Ramos (cell line): ENCODE results near the gene CCL2.

ENCODE experiments used
- in situ Hi-C: fragments of 300-500 bp; cut with MboI; formaldehyde crosslinking; loops from one replicate; pipeline ENCODE4 v1.14.3; 2022; ENCODE audit warnings: low sequenced_read_pairs; ENCODE audit not compliant: unreplicated experiment

CCL2 gene

DNA sequence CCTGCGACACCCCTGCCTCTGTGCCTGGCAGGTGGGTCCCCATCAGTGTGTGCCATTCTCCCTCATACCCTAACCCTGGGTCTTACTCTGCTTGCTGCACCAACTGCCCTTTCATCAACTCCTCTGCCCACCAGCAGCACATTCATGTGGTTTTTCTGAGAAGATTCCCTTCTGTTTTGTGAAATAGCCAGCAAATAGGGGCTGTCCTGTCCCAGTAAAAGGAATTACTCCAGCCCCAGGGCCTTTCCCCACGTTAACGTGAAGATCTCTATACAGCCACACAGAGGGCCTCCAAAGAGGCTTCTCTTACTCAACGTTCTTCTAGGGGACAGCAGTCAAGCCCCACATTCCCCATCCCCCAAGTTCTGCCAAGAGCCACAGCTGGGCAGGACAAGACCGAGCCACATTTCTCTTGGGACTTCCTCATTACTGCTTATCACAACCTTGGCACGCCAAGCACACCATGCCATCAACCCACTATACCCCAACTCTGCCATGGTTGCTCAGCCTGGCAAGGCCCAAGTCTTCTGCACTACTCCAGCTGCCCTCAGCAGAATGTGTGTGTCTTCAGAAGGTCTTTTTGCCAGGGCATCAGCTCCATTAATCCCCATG is 18.7 kb upstream of the CCL2 start:
- in situ Hi-C loops = no loop called here

DNA sequence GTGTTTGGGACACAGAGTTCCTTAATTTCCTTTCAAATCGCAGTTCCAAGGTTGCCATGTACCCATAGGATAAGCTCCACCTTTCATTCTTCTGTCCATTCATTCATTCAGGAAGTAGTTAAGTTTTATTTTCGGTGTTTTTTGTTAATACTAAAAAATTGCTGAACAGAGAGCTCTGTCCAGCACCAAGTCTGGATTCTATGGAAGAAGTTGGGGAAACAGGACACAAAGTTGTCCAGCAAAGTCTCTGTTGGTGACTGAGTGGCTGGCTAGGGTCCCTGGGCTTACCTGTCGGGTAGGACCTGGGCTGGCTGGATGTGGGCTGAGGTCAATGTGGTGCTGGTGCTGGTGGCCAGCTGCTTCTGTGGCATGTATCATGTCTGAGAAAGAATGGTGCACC is 17.6 kb upstream of the CCL2 start:
- in situ Hi-C loops = no loop called here

DNA sequence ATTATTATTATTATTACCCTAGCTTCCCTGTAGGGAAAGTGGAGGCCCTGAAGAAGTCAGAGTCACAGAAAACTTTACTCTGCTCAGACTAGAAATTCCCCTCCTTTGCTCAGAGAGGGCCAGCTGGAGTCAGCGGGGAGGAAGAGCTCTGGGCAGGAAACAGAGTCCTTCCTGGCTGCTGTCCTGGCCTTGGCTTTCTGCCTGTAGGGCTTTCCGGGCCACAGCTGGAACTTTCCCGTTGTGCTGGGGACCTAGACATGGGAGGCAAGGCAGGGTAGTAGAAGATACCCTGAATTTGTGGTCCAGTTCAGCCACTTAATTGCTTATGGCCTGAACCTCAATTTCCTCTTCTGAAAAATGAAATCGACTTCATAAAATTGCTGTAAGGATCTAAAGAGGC is 14.0 kb upstream of the CCL2 start:
- in situ Hi-C loops = no loop called here

DNA sequence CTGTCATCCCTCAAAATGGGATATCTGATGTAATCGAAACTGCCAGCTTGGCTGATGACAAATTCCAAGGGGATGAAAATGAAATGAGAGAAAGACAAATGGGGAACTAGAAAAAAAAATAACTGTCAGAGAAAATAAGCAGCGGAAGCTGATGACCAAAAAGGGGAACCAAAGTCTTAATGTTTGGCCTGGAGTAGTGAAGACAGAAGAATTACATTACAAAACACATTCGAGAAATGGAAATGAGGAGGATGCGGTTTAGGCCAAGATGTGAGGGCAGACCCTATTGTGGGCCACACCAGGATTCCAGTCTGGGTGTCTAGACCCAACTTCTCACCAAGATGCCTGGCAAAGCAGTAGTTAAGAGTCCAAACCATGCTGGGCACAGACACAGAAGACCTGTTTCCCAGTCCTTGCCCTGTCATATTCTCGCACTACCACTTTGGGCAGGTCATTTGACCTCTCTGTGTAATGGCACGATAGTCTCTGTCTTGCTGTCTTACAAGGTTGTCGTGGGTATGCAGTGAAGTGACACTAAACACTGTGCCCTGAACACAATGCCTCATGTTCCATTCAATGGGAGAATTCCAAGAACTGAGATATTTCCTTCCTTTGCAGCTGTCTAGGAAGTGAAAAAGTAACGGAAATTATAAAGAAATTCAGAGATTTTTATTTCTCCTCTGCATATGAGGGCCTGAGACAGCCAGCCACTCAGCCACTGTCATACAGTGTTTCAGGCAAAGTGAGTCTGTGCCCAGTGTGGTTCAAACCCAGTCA is 12.3 kb upstream of the CCL2 start:
- in situ Hi-C loops = no loop called here

DNA sequence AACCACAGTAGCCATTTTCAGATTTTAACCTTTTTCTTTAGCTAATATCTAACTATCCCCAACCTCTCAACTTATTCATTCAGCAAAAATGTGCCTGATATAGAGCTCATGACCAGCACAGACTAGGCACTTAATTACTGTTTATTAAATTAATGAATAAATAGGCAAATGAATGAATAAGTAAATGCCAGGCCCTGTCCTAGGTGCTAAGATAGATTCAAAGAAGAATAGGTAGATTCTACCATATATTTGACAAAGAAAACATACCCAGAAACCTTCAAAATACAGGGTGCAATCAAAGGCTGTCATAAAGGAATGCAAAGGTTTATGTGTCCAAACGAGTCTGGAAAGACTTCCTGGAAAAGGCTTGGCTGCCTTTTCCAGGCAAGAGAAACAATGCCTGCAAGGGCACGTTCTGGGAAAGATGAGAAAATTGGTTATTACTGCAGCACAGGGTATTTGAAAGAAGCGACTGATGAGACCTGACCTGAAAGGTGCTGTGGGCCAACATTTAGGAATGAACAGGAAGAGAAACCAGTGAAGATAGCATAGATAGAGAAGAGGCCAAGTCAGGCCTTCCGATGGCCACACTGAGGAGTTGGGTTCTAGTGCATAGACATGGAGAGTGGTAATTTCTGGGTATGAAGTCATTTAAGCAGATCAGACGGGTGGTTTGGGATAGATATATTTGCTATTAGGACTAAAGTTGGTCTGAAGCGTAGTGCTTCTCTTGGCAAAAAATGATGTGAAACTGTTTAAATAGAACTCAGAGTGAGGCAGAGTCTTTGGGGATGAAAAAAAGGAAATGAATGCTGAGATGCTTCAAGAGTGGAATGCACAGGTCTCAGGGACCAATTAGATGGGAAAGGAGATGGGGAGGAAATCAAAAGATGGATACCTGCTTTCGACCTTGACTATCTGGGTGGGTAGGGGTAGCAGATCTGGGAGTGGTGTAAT is 11.4 kb upstream of the CCL2 start:
- in situ Hi-C loops = no loop called here

DNA sequence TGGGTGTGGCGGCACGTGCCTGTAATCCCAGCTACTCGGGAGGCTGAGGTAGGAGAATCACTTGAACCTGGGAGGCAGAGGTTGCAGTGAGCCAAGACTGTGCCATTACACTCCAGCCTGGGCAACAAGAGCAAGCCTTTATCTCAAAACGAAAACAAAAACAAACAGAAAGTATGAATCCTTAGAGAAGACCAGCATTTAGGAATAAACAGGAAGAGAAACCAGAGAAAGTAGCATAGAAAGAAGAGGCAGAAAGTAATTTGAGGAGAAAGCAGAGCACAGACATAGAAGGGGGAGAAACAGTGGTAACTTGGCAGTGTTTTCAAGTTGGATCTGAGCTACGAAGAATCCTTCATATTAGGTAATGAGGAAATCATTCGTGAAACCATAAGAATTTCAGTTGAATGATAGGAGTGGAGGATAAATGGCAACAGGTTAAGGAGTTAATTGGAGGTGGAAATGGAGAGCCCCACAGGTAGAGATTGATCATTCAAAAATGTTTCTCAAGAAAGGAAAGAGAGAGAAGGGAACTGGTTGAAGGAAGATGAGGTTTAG is 9.7 kb upstream of the CCL2 start:
- in situ Hi-C loops = no loop called here

DNA sequence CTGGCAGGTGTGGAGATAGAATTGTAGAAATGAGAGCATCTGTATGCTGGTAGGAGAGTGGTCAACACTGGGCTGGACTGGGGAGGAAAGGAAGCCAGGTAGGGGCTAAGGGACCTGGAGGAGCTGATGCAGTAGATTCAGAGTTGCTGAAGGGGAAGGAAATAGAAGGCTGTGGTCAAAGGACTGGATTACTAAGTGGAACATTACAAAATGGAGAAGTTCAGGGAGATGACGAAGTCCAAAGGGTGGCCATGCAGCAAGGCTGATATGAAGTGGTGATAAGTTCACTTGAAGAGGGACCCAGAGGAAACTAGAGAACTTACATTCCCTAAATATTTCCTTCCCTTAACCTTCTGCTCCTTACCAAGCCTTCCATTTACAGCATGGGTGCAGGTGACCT is 8.6 kb upstream of the CCL2 start:
- in situ Hi-C loops = no loop called here

DNA sequence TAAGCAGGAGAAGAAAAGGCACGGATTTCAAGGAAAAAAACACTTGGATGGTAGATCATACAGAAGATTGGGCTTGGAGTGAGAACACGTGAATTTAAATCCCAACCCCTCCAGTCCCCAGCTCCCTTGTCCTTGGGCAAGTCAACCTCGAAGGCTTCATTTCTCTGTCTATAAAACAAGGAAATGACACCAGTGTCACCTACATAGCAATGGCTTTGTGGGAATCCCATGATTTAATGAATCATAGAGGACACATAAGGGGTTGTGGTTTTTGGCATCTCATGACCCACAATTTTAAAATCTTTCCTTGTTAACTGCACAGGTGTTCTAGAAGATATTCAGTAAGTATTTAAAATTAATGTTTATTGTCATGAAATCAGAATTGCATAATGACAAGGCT is 8.2 kb upstream of the CCL2 start:
- in situ Hi-C loops = no loop called here

DNA sequence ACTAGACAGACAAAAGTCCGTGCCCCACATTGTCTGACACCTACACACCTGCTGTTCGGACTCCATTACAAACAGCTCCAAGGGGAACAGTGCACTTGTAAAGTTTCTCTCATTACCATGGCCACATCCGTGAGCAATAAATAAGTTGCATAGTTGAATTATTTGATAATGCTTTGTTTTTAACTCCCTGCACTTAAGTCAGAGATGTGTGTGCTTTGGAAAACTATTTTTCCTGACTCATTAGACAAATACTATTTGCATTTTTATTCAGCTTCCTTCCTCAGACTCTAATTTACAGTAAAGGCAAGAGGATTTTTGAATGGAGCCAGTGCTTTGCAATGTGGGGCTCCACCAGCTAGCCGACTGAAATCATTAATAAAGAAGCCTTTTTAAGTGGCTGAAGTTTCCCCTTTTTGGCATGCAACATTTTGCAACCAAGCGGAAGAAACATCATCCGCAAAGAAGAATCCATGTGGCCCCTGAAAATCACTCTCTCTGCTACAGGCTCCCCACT is 6.5 kb upstream of the CCL2 start:
- in situ Hi-C loops = no loop called here

DNA sequence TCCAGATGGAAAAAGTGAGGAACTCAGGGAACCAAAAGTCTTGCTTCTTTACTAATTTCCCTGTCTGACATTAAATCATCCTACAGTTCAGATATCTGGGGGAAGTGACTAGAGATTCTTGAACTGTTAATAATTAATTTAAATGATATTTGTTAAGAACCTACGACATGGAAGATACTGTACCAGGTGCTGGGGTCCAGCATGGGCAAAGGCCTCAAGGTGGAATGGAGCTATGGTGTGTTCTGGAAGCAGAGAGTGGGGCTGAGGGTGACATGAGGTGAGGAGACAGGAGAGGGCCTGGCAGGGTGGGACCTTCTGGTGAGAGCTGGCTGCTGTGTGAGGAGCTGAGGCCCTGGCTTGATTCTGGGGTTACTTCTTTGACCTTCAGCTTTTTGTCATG is 6.0 kb upstream of the CCL2 start:
- in situ Hi-C loops = no loop called here

DNA sequence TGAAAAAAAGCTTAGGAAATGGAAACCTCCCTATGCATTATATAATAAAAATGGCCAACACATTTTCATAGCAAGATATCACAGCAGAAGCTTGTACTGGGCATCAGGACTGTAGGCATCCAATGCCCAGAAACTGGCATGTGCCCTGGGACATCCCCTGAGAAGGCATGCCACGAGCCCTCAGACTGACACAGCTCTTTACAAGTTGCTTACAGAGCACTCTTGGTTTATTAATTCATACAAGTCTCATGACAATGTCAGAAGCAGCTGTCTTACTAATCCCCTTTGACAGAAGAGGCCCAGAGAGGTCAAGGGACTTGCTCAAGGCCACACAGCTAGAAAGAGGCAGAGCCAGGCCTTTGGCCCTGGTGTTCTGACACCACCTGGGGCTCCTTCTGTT is 5.6 kb upstream of the CCL2 start:
- in situ Hi-C loops = no loop called here

DNA sequence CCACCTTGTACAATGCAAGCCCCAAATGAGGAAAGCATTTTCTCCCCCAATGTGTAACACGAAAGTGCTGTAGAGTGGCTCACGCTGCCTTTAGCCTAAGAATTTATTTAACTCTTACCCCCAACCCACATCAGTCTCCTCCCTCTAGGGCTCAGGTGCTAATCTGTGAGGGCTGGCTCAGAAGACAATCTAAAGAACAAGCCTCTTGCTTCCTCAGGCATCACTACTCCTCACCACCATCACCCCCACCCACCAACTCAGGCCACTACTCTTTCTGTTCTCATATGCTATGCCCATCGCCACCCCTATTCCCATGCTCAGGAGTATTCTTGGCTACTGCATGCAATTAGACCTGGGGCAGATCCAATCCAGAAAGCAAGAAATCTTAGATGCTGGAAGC is 3.9 kb upstream of the CCL2 start:
- in situ Hi-C loops = no loop called here

DNA sequence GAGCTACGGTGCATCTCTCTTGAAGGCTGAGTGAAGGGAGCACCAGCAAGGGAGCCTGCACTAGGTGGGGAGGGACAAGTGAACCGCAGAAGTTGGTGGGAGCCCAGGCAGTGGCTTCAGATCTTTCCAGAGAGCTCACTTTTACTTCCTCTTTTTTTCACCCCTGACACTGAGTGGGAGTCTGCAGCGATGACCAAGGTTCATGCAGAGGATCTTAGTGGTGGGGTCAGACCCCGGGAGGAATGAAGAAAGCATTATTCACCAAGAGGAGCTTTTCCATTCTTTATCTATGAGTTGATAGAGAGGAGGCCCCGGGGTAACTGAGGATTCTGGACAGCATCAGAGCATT is 3.0 kb upstream of the CCL2 start:
- in situ Hi-C loops = no loop called here

DNA sequence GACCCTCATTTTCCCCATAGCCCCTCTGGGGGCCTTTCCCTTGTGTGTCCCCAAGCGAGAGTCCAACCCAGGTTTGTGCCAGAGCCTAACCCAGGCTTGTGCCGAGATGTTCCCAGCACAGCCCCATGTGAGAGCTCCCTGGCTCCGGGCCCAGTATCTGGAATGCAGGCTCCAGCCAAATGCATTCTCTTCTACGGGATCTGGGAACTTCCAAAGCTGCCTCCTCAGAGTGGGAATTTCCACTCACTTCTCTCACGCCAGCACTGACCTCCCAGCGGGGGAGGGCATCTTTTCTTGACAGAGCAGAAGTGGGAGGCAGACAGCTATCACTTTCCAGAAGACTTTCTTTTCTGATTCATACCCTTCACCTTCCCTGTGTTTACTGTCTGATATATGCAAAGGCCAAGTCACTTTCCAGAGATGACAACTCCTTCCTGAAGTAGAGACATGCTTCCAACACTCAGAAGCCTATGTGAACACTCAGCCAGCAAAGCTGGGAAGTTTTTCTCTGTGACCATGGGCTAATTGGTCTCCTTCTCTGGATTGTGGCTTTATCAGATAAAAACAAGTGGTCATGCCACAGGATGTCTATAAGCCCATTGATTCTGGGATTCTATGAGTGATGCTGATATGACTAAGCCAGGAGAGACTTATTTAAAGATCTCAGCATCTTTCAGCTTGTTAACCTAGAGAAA is 2.5 kb upstream of the CCL2 start:
- in situ Hi-C loops = no loop called here

DNA sequence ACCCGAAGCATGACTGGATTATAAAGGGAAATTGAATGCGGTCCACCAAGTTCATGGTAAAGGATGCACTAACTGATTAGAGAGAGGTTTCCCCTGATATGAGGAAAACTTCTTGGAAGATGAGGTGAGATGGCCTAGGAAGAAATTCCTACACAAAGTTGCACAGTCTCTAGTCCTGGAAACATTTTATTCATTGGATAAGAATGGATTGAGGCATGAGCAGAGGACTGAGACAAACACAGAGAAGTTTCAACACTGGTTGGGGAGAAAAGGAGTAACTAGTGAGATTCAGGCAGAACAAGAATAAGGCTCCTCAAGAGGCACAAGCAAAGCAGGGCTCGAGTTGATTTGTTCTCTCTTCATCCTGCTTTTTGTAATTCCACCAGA is 2.0 kb upstream of the CCL2 start:
- in situ Hi-C loops = no loop called here

DNA sequence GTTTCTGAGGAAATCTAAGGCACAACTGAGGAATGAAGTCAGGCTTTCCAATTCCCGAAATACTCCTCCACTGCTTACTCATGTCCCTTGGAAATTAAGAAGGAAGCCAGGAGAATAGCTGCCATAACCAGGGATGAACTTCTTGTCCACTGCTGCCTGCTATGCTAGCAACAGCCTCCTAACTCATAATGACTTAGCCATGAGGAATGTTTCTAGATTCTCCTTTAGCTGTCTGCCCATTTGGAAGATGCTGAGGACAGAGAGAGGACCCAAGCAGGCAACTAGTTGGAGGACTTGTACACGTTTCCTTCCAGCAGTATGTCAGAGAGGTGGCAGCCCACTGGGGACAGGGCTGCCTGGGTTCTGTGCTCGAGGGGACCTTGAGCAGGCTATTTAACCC is 939 bp upstream of the CCL2 start:
- in situ Hi-C loops = no loop called here

DNA sequence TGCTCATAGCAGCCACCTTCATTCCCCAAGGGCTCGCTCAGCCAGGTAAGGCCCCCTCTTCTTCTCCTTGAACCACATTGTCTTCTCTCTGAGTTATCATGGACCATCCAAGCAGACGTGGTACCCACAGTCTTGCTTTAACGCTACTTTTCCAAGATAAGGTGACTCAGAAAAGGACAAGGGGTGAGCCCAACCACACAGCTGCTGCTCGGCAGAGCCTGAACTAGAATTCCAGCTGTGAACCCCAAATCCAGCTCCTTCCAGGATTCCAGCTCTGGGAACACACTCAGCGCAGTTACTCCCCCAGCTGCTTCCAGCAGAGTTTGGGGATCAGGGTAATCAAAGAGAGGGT is 272 bp downstream of the CCL2 start:
- in situ Hi-C loops = no loop called here

DNA sequence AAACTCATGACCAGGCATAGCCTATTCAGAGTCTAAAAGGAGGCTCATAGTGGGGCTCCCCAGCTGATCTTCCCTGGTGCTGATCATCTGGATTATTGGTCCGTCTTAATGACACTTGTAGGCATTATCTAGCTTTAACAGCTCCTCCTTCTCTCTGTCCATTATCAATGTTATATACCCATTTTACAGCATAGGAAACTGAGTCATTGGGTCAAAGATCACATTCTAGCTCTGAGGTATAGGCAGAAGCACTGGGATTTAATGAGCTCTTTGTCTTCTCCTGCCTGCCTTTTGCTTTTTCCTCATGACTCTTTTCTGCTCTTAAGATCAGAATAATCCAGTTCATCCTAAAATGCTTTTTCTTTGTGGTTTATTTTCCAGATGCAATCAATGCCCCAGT is 756 bp downstream of the CCL2 start:
- in situ Hi-C loops = no loop called here

DNA sequence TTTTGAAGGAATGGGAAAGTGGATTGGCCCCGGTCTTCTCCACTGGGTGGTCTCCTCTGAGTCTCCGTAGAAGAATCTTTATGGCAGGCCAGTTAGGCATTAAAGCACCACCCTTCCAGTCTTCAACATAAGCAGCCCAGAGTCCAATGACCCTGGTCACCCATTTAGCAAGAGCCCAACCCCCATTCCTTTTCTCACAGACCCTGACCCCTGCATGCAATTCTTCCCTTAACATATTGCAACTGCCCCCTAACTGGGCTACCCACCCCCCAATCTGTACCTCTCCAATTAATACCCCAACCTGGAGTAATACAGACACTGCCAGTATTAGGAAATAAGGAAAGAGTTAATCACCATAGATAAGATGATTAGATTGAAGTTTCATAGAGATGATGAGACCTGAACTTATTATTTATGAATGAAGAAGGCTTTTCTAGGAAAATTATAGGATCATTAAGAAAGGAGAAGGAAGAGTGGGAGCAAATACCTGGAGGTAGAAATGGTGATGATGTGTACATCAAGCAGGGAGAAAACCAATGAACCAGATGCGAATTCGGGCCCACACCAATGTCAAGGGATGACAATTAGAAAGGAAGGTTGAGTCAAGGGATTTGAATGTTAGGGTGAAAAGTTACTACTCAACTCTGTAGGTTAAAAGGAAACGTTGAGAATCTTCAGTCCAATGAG is 2.4 kb downstream of the CCL2 start:
- in situ Hi-C loops = no loop called here

DNA sequence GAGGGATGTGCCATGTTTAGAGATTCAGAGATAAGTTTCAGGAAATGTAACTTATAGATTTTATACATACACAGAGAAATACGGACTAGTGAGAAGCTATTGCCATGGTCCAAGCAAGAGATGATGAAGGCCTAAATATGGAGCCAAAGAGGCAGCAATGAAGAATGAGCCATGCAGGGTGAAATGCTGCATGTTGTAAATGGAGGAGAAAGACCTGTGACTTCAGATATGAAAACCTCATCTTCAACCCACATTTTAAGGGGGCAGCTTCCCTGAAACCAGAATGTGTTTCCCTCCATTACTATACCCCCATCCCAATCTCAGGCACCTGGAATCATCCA is 2.9 kb downstream of the CCL2 start:
- in situ Hi-C loops = no loop called here
